Suprapubic skin (tissue), 4 donors: Measurements from ENCODE around the gene ZCCHC7. TPM values are rescaled to one million over a fixed set of nuclear protein-coding genes. Genes with fewer than 3 reads are reported as not detected.

ENCODE experiments used
- DNase-seq, 2 donors: peaks; one replicate each; pipeline ENCODE4 v3.0.0-alpha.2; 2019; ENCODE audit warnings: low spot score in 2 of 2
- H3K27ac ChIP-seq: fragments of 200-600 bp; sonication (generic); one replicate; pipeline ENCODE4 v1.5.1; 2019
- H3K27me3 ChIP-seq: fragments of 200-600 bp; sonication (generic); one replicate; pipeline ENCODE4 v1.5.1; 2019
- H3K36me3 ChIP-seq: fragments of 200-600 bp; sonication (generic); one replicate; pipeline ENCODE4 v1.5.1; 2019
- H3K4me1 ChIP-seq: fragments of 200-600 bp; sonication (generic); one replicate; pipeline ENCODE4 v1.5.1; 2019
- H3K4me3 ChIP-seq: fragments of 200-600 bp; sonication (generic); one replicate; pipeline ENCODE4 v1.5.1; 2019; ENCODE audit warnings: mild to moderate bottlenecking
- H3K9me3 ChIP-seq: fragments of 200-600 bp; sonication (generic); one replicate; pipeline ENCODE4 v1.5.1; 2019
- EP300 ChIP-seq: sonication (generic); formaldehyde crosslinking; IDR thresholded peaks from one replicate; pipeline ENCODE4 v1.6.1; 2017; ENCODE audit warnings: antibody characterized with exemption
- POLR2A ChIP-seq, 2 donors: fragments of 450-650 bp; IDR thresholded peaks; one replicate each; pipeline ENCODE4 v1.6.1; 2017; ENCODE audit warnings: antibody characterized with exemption in 2 of 2, mild to moderate bottlenecking in 2 of 2, moderate library complexity in 2 of 2
- POLR2AphosphoS5 ChIP-seq, 3 donors: sonication (generic); formaldehyde crosslinking; IDR thresholded peaks; one replicate each; pipeline ENCODE4 v1.6.1; 2017; ENCODE audit warnings: antibody characterized with exemption in 3 of 3
- WGBS: methylation state at CpG from one replicate; pipeline ENCODE4 v1.1.5; 2018; 5-methylcytosine and 5-hydroxymethylcytosine counted together
- total RNA-seq, 4 donors: library from RNA; depleted of rRNA; stranded (reverse); fragments of >200 nt; gene quantifications; one replicate each; pipeline ENCODE4 v1.1.0, GENCODE V29; 2016
- TF ChIP-seq, protein P1 (sequence below), 2 donors: fragments of 200-600 bp in 1 of 2; fragments of 450-650 bp in 1 of 2; sonication (generic) in 1 of 2; IDR thresholded peaks; one replicate each; pipeline ENCODE4 v1.5.1; 2016 to 2019; ENCODE audit warnings: antibody characterized with exemption in 2 of 2, mild to moderate bottlenecking in 1 of 2, moderate library complexity in 1 of 2

ZCCHC7 gene
- total RNA-seq, 4 donors from 2014 or later, result 16.3 to 37.6 (median 20.4) TPM

GRCh38 chr9:37264539-37264938, 144.2 kb downstream of the ZCCHC7 start:
- TF ChIP-seq POLR2AphosphoS5 (IDR thresholded peaks at IDR 0.05) (no peak), EP300 (no peak), POLR2A (IDR thresholded peaks at IDR 0.05) (no peak)
- TF ChIP-seq, protein P1, sequence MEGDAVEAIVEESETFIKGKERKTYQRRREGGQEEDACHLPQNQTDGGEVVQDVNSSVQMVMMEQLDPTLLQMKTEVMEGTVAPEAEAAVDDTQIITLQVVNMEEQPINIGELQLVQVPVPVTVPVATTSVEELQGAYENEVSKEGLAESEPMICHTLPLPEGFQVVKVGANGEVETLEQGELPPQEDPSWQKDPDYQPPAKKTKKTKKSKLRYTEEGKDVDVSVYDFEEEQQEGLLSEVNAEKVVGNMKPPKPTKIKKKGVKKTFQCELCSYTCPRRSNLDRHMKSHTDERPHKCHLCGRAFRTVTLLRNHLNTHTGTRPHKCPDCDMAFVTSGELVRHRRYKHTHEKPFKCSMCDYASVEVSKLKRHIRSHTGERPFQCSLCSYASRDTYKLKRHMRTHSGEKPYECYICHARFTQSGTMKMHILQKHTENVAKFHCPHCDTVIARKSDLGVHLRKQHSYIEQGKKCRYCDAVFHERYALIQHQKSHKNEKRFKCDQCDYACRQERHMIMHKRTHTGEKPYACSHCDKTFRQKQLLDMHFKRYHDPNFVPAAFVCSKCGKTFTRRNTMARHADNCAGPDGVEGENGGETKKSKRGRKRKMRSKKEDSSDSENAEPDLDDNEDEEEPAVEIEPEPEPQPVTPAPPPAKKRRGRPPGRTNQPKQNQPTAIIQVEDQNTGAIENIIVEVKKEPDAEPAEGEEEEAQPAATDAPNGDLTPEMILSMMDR (IDR thresholded peaks at IDR 0.05), result no peak
- no peaks in the 10 kb centered on the region for H3K4me1 ChIP-seq
- no peaks in the 10 kb centered on the region for H3K36me3 ChIP-seq
- WGBS, result 80% methylated on average over 1 of the region's 1 CpG
- no peak overlapping the region for H3K4me3 ChIP-seq
- no peaks in the 10 kb centered on the region for H3K27me3 ChIP-seq
- no peaks in the 10 kb centered on the region for H3K9me3 ChIP-seq
- no peak for DNase-seq
- H3K27ac ChIP-seq, result no peak overlapping the region

- Histone ChIP-seq H3K4me3 (no peak overlapping the region), H3K36me3 (no peaks in the 10 kb centered on the region), H3K4me1 (no peaks in the 10 kb centered on the region), H3K27ac (no peak overlapping the region), H3K9me3 (no peaks in the 10 kb centered on the region), H3K27me3 (no peaks in the 10 kb centered on the region)
- no peak for DNase-seq
- WGBS, result 94% methylated on average over 1 of the region's 1 CpG
- TF ChIP-seq POLR2AphosphoS5 (IDR thresholded peaks at IDR 0.05), result no peak
- TF ChIP-seq EP300, result no peak
- TF ChIP-seq, protein P1 (IDR thresholded peaks at IDR 0.05), result no peak
- no peak for TF ChIP-seq POLR2A (IDR thresholded peaks at IDR 0.05)
Observed at GRCh38 chr9:37266630-37267029, 146.3 kb downstream of the ZCCHC7 start.

- DNase-seq, result no peak
- H3K4me1 ChIP-seq, result no peaks in the 10 kb centered on the region
- H3K27ac ChIP-seq, result no peak overlapping the region
- no peak overlapping the region for H3K4me3 ChIP-seq
- TF ChIP-seq POLR2A (IDR thresholded peaks at IDR 0.05), result no peak
- TF ChIP-seq EP300, result no peak
- no peak for TF ChIP-seq POLR2AphosphoS5 (IDR thresholded peaks at IDR 0.05)
- TF ChIP-seq, protein P1 (IDR thresholded peaks at IDR 0.05), result no peak
- 98% methylated on average over 5 of the region's 5 CpGs for WGBS
- no peaks in the 10 kb centered on the region for H3K27me3 ChIP-seq
- H3K9me3 ChIP-seq, result peaks cover 3% of the 10 kb centered on the region
- H3K36me3 ChIP-seq, result no peaks in the 10 kb centered on the region
Observed at GRCh38 chr9:37269221-37269620, 148.8 kb downstream of the ZCCHC7 start.

GRCh38 chr9:37271679-37272078, 151.3 kb downstream of the ZCCHC7 start:
- no peak for DNase-seq
- Histone ChIP-seq H3K4me3 (no peak overlapping the region), H3K27me3 (no peaks in the 10 kb centered on the region), H3K4me1 (no peaks in the 10 kb centered on the region), H3K9me3 (peaks cover 3% of the 10 kb centered on the region), H3K27ac (no peak overlapping the region), H3K36me3 (no peaks in the 10 kb centered on the region)
- TF ChIP-seq POLR2A (IDR thresholded peaks at IDR 0.05) (no peak), EP300 (no peak), POLR2AphosphoS5 (IDR thresholded peaks at IDR 0.05) (no peak)
- TF ChIP-seq, protein P1 (IDR thresholded peaks at IDR 0.05), result no peak
- WGBS, result 96% methylated on average over 6 of the region's 6 CpGs

- no peak overlapping the region for H3K27ac ChIP-seq
- DNase-seq, result no peak
- TF ChIP-seq, protein P1 (IDR thresholded peaks at IDR 0.05), result no peak
- TF ChIP-seq POLR2A (IDR thresholded peaks at IDR 0.05) (no peak), POLR2AphosphoS5 (IDR thresholded peaks at IDR 0.05) (no peak), EP300 (no peak)
Observed at GRCh38 chr9:37273595-37273994, 153.2 kb downstream of the ZCCHC7 start.

More at GRCh38 chr9:37273595-37273994, 153.2 kb downstream of the ZCCHC7 start:
- Histone ChIP-seq H3K4me1 (no peaks in the 10 kb centered on the region), H3K36me3 (no peaks in the 10 kb centered on the region), H3K27me3 (no peaks in the 10 kb centered on the region), H3K9me3 (peaks cover 3% of the 10 kb centered on the region), H3K4me3 (no peak overlapping the region)
